Myocyte (in vitro differentiated cells): Measurements from ENCODE around the gene DBP. TPM values are rescaled to one million over a fixed set of nuclear protein-coding genes. Genes with fewer than 3 reads are reported as not detected.

Experiments
- DNase-seq: peaks from one replicate; pipeline ENCODE4 v3.0.0-alpha.2; 2012; ENCODE audit warnings: low read depth
- total RNA-seq: library from RNA; depleted of rRNA; stranded (reverse); fragments of >200 nt; gene quantifications from 2 replicates; pipeline ENCODE4 v1.2.3, GENCODE V29; 2014

Gene DBP
- total RNA-seq, 1 donor from 2014 or later, result 6.9 TPM

GRCh38 chr19:48582168-48582567 lies 55.0 kb downstream of the DBP start:
- DNase-seq, result no peak

Other genes starting within 250 kb of the DBP start
- gene KDELR1, start 245.8 kb downstream of the DBP start, total RNA-seq, result 111 and 121 TPM in 2 replicates
- 0.03 TPM in 1 of 2 replicates, not detected in the other for gene GRIN2D, start 243.7 kb downstream of the DBP start, total RNA-seq
- 43.4 and 44.1 TPM in 2 replicates for gene GRWD1, start 191.4 kb downstream of the DBP start, total RNA-seq
- 0.73 and 0.96 TPM in 2 replicates for gene KCNJ14, start 181.8 kb downstream of the DBP start, total RNA-seq
- 50.8 and 60.6 TPM in 2 replicates for gene CYTH2, start 168.0 kb downstream of the DBP start, total RNA-seq
- gene LMTK3, start 125.5 kb downstream of the DBP start, total RNA-seq, result 0.05 and 0.26 TPM in 2 replicates
- gene SULT2B1, start 85.2 kb downstream of the DBP start, total RNA-seq, result not detected in 2 replicates
- not detected in 2 replicates for gene SPACA4, start 30.6 kb downstream of the DBP start, total RNA-seq
- 5.1 and 7.9 TPM in 2 replicates for gene FAM83E, start 22.3 kb downstream of the DBP start, total RNA-seq
- gene RPL18, start 18.2 kb downstream of the DBP start, total RNA-seq, result 1,744 and 2,296 TPM in 2 replicates
- 11.0 and 16.5 TPM in 2 replicates for gene SPHK2, start 17.9 kb downstream of the DBP start, total RNA-seq
- 1.5 and 2.0 TPM in 2 replicates for gene CA11, start 8.8 kb upstream of the DBP start, total RNA-seq
- gene NTN5, start 35.6 kb upstream of the DBP start, total RNA-seq, result 0.08 and 0.42 TPM in 2 replicates
- gene FUT2, start 58.6 kb upstream of the DBP start, total RNA-seq, result not detected in 2 replicates
- gene MAMSTR, start 82.3 kb upstream of the DBP start, total RNA-seq, result 8.7 and 16.2 TPM in 2 replicates
- gene RASIP1, start 103.2 kb upstream of the DBP start, total RNA-seq, result 0.05 TPM in 2 replicates
- gene IZUMO1, start 109.5 kb upstream of the DBP start, total RNA-seq, result 0.08 TPM in 1 of 2 replicates, not detected in the other
- 0.03 and 0.05 TPM in 2 replicates for gene FUT1, start 115.3 kb upstream of the DBP start, total RNA-seq
- gene FGF21, start 118.1 kb upstream of the DBP start, total RNA-seq, result not detected in 2 replicates
- gene BCAT2, start 173.7 kb upstream of the DBP start, total RNA-seq, result 29.7 and 34.1 TPM in 2 replicates
- 0.59 TPM in 1 of 2 replicates, not detected in the other for gene HSD17B14, start 199.1 kb upstream of the DBP start, total RNA-seq
- gene PLEKHA4, start 231.2 kb upstream of the DBP start, total RNA-seq, result 25.5 and 29.5 TPM in 2 replicates
- 62.2 and 81.7 TPM in 2 replicates for gene PPP1R15A, start 235.0 kb upstream of the DBP start, total RNA-seq